BE2C (cell line): Measurements from ENCODE around the gene TTBK2.
"Not testable (repeated sequence)": the region's sequence is repeated elsewhere in the genome, so short reads cannot be mapped to it uniquely, and the experiment has no call there.

Source experiments
- DNase-seq: peaks from one replicate; pipeline ENCODE4 v3.0.0-alpha.2; 2020
- H3K27me3 ChIP-seq: fragments of 250-450 bp; sonication (Bioruptor Pico); 2 replicates; pipeline ENCODE4 v1.5.1; 2020; ENCODE audit warnings: mild to moderate bottlenecking
- H3K36me3 ChIP-seq: fragments of 250-450 bp; sonication (Bioruptor Pico); 2 replicates; pipeline ENCODE4 v1.5.1; 2020; ENCODE audit warnings: mild to moderate bottlenecking
- H3K4me1 ChIP-seq: fragments of 250-450 bp; sonication (Bioruptor Pico); 2 replicates; pipeline ENCODE4 v1.5.1; 2020
- H3K4me3 ChIP-seq: 2 replicates; pipeline ENCODE4 v1.5.1; 2011; ENCODE audit warnings: low read depth, low read length
- H3K9me3 ChIP-seq: fragments of 250-450 bp; sonication (Bioruptor Pico); 2 replicates; pipeline ENCODE4 v1.5.1; 2020
- CTCF ChIP-seq: IDR thresholded peaks from 2 replicates; pipeline ENCODE4 v1.5.1; 2012; ENCODE audit warnings: mild to moderate bottlenecking, low read depth, low read length

Gene TTBK2

GRCh38 chr15:42914728-42915497 is 5.7 kb downstream of the TTBK2 start:
- Histone ChIP-seq H3K36me3 (no peaks in the 10 kb centered on the region), H3K9me3 (no peaks in the 10 kb centered on the region), H3K27me3 (no peaks in the 10 kb centered on the region), H3K4me1 (peaks cover under 1% of the 10 kb centered on the region; the same call in 1 of the 2 replicates), H3K4me3 (no peak overlapping the region; the same call in 1 of the 2 replicates)
- DNase-seq = no peak
- no peak for TF ChIP-seq CTCF

- no peak for TF ChIP-seq CTCF
- H3K4me3 ChIP-seq = no peak overlapping the region
- no peaks in the 10 kb centered on the region for H3K9me3 ChIP-seq
- no peaks in the 10 kb centered on the region for H3K36me3 ChIP-seq
- DNase-seq = no peak
- H3K4me1 ChIP-seq = peaks cover 9% of the 10 kb centered on the region; the same call in 1 of the 2 replicates
- H3K27me3 ChIP-seq = no peaks in the 10 kb centered on the region
These were observed 9.5 kb downstream of the TTBK2 start for GRCh38 chr15:42911058-42911592.

- no peaks in the 10 kb centered on the region for H3K9me3 ChIP-seq
- TF ChIP-seq CTCF = no peak
- H3K4me3 ChIP-seq = no peak overlapping the region
- no peaks in the 10 kb centered on the region for H3K27me3 ChIP-seq
- H3K36me3 ChIP-seq = no peaks in the 10 kb centered on the region; the same call in 1 of the 2 replicates
- peaks cover 9% of the 10 kb centered on the region; the same call in 1 of the 2 replicates for H3K4me1 ChIP-seq
- DNase-seq = no peak
These were observed 12.0 kb downstream of the TTBK2 start for GRCh38 chr15:42908538-42908937.

- no peak for TF ChIP-seq CTCF
- DNase-seq = no peak
- Histone ChIP-seq H3K27me3 (no peaks in the 10 kb centered on the region), H3K4me3 (no peak overlapping the region), H3K36me3 (no peaks in the 10 kb centered on the region; the same call in 1 of the 2 replicates), H3K9me3 (no peaks in the 10 kb centered on the region), H3K4me1 (no peaks in the 10 kb centered on the region)
These were observed 16.9 kb downstream of the TTBK2 start for GRCh38 chr15:42903388-42904324.

- H3K27me3 ChIP-seq, H3K4me3 ChIP-seq, H3K9me3 ChIP-seq: not testable (repeated sequence)
These were observed 26.7 kb downstream of the TTBK2 start for GRCh38 chr15:42893911-42894310.

GRCh38 chr15:42891569-42891968 is 29.0 kb downstream of the TTBK2 start:
- no peaks in the 10 kb centered on the region for H3K4me1 ChIP-seq
- H3K9me3 ChIP-seq = no peaks in the 10 kb centered on the region
- DNase-seq = no peak
- no peak overlapping the region for H3K4me3 ChIP-seq
- H3K36me3 ChIP-seq = no peaks in the 10 kb centered on the region
- no peak for TF ChIP-seq CTCF
- no peaks in the 10 kb centered on the region for H3K27me3 ChIP-seq

More at GRCh38 chr15:42893911-42894310, 26.7 kb downstream of the TTBK2 start:
- not testable (repeated sequence) for DNase-seq, H3K36me3 ChIP-seq, H3K4me1 ChIP-seq
